OCI-LY1 (cell line): ENCODE measurements around the gene USP8.
"Not testable (repeated sequence)": the region's sequence is repeated elsewhere in the genome, so short reads cannot be mapped to it uniquely, and the experiment has no call there.

ENCODE experiments used
- EZH2 ChIP-seq: fragments of 200-600 bp; sonication (generic), shearing (Covaris generic); IDR thresholded peaks from 2 replicates; pipeline ENCODE4 v1.8.0; 2017; ENCODE audit warnings: borderline replicate concordance, mixed run types, mild to moderate bottlenecking, antibody characterized with exemption, low read length, moderate library complexity, mixed read lengths
- TF ChIP-seq, protein P1 (sequence below): fragments of 200-600 bp; sonication (generic), shearing (Covaris generic); IDR thresholded peaks from 2 replicates; pipeline ENCODE4 v1.5.1; 2017; ENCODE audit warnings: mild to moderate bottlenecking, antibody characterized with exemption, low read length, moderate library complexity, mixed read lengths

DNA sequence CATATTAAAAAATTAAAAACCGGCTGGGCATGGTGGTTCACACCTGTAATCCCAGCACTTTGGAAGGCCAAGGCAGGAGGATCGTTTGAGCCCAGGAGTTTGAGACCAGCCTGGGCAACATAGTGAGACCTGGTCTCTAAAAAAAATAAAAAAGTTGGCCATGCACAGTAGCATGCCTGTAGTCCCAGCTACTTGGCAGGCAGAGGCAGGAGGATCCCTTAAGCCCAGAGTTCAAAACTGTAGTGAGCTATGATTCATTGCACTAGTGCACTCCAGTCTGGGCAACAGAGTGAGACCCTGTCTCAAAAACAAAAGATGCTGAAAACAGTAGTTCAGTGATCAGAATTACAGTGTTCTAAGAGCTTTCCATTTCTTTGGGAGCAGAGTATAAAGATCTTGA is 81.5 kb downstream of the USP8 start:
- TF ChIP-seq, protein P1, sequence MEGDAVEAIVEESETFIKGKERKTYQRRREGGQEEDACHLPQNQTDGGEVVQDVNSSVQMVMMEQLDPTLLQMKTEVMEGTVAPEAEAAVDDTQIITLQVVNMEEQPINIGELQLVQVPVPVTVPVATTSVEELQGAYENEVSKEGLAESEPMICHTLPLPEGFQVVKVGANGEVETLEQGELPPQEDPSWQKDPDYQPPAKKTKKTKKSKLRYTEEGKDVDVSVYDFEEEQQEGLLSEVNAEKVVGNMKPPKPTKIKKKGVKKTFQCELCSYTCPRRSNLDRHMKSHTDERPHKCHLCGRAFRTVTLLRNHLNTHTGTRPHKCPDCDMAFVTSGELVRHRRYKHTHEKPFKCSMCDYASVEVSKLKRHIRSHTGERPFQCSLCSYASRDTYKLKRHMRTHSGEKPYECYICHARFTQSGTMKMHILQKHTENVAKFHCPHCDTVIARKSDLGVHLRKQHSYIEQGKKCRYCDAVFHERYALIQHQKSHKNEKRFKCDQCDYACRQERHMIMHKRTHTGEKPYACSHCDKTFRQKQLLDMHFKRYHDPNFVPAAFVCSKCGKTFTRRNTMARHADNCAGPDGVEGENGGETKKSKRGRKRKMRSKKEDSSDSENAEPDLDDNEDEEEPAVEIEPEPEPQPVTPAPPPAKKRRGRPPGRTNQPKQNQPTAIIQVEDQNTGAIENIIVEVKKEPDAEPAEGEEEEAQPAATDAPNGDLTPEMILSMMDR: not testable (repeated sequence)
- TF ChIP-seq EZH2: not testable (repeated sequence)
